ACHN (cell line): ENCODE results near the gene ADA.
A peak's percentile ranks its signal among the peaks of the same experiment; 100 is the strongest.
"Not testable (repeated sequence)": the region's sequence is repeated elsewhere in the genome, so short reads cannot be mapped to it uniquely, and the experiment has no call there.

Source experiments
- DNase-seq: peaks from one replicate; pipeline ENCODE4 v3.0.0-alpha.2; 2015
- in situ Hi-C: cut with HindIII; loops from 2 replicates; pipeline ENCODE4 v1.10.0; 2017; ENCODE audit warnings: low sequenced_read_pairs, low pct_ligation_motif_present, low pct_unique_long_range_greater_than_20kb

ADA gene

DNA sequence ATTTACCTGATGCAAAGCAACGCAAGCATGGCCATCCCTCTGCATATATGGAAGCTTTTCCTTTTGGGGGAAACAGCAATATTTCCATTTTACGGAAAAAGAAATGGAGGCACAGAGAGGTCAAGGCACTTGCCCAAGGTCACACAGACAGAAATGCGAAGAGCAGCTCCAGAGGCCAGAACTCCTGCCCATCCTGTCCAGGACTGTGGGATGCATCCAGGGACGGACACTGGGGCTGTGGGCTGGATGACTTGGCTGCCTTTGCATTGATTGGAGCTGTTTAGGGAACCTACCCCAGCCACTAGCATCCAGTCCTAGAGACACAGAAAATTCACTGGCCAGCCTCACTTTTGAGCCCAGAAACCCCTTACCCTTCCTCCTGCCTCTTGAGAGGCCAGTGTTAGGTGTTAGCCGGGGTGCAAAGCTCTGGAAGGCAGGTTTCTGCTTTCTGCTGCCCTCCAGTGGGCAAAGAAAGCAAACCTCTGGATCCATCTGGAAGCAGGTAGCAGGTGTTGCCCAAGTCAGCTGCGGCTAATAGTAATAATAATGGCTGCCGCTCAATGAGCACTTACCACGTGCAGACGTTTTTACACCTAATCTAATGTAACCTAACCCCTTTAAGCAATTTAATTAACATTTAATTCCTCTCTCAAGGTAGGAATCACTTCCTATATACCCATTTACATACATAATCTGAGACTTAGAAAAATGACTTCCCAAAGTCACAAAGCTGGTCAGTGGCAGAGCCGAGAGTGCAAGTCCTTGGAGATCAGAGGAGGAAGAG, 32.0 kb upstream of the ADA start:
- peak; percentile 69 for DNase-seq
- in situ Hi-C loops, result no loop called here

DNA sequence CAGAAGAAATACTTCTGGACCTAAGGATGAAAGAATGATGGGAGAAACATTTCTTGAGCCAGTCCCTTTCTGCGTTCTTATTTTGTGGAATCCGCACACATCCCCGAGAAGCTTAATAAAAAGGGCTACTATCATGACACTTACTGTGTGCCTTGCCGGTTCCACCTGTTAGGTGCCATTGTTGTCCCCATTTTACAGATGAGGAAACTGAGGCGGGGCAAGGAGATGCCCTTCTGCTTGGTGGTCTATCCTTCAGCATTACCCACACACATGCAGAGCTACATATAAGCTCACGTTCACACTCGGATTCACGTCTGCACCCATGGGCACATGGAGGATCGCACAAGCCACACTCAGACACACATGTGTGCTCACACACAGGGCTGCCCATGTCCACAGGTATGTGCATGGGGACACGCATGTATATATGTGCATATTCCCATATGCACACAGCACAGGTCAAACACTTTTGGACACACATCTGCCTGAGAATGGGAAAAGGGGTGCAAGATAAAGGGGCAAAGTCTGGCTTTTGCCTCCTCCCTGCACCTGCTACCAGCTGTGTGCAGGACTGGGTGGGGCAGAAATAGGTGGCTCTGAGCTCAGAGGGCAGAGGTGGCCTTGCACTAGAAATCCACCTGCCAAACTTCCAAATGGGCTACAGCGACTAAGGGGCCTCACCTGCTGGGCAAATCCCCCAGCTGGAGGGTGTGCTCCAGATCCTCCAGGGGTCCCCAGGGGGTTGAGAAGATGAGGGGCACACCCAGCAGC, 30.5 kb upstream of the ADA start:
- no peak for DNase-seq
- in situ Hi-C loops, result no loop called here

DNA sequence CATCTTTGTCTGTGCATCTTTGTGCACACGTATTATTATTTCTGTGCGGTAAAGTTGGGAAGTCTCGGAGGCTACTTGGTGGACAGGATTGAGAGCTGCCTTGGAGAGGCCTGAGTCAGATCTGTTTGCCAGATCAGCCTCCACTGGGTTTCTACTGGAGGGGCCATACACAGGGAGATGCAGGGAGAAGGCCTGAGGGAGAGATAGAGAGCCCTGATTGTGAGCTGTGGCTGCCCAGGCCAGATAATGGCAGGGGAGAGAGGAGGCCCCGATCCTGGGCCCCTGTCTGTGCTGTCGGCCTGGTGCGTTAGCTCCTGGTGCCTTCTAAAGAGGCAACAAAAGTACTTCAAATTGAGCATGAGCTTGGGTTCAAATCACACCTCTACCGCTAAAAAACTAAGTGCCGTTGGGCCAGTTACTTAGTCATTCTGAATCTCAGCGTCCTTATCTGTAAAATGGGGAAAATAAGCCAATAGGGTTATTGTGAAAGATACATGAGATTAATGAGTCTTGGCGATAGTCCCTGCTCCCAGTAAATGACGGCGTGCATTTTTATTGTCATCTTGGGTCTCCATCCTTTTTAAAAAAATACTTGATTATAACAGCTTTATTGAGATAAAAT, 27.6 kb upstream of the ADA start:
- DNase-seq, result no peak
- in situ Hi-C loops, result no loop called here

DNA sequence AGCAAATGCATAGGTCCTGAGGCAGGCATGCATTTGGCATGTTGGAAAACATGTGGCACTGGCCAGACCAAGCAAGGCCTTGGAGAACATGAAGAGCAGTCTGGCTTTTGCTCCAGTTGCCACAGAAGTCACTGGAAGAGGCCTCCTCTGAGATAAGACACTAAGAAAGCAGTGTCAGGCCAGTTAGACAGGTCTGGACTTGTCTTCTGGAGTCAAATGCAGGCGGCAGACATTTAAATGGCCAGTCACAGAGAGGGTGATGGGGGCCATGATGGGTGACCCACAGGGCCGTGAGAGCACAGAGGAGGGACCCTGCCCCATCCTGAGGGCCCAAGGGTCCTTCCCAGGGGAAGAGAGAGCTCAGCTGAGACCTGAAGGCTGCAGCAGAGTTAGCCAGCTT, 26.7 kb upstream of the ADA start:
- in situ Hi-C loops, result no loop called here
- DNase-seq, result no peak

DNA sequence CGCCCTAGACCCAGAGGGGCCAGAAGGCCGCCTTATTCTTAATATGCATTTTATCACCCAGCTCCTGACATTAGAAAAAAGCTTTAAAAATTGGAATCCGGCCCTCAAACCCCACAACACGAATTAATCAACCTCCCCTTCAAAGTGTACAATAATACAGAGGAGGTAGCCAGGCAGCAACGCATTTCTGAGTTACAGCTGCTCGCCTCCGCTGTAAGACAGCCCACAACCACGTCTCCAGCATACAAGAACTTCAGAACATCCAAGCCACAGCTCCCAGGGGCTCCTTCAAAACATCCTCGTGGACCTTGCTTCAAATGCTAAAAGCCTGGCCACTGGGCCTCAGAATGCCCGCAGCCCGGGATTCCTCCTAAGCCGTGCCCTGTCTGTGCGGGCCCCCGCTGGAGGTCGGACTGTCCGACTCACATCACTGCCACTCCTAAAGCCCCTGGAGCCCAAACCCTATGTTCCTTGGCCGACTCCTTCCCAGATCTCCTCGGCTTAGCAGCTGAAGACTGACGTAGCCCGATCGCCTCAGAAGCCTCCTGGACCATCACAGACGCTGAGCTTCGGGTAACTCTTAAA, 20.9 kb upstream of the ADA start:
- DNase-seq, in situ Hi-C loops: not testable (repeated sequence)

DNA sequence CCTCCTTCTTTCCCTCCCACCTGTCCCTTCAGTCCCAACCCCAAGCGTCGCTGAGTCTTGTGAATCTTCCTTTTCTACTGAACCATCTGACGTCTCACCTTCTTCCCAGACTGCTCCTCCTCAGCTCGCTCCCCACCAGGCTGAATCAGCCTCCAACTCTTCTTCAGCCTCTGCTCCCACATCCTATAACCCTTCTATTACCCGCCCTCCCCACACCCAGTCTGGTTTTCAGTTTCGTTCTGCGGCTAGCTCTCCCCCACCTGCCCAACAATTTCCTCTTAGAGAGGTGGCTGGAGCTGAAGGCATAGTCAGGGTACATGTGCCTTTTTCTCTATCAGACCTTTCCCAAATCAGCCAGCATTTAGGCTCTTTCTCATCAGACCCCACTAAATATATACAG, 20.0 kb upstream of the ADA start:
- DNase-seq, in situ Hi-C loops: not testable (repeated sequence)

DNA sequence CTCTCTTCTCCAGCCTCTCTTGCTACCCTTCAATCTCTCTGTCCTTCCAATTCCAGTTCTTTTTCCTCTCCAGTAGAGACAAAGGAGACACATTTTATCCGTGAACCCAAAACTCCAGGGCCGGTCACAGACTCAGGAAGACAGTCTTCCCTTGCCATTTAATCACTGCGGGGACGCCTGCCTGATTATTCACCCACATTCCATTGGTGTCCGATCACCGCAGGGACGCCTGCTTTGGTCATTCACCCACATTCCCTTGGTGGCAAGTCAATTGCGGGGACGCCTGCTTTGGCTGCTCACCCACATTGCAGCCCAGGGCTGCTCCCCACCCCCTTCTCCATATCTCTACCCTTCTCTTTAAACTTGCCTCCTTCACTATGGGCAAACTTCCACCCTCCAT, 19.4 kb upstream of the ADA start:
- in situ Hi-C loops, result not testable (repeated sequence)
- DNase-seq, result peak; percentile 55

DNA sequence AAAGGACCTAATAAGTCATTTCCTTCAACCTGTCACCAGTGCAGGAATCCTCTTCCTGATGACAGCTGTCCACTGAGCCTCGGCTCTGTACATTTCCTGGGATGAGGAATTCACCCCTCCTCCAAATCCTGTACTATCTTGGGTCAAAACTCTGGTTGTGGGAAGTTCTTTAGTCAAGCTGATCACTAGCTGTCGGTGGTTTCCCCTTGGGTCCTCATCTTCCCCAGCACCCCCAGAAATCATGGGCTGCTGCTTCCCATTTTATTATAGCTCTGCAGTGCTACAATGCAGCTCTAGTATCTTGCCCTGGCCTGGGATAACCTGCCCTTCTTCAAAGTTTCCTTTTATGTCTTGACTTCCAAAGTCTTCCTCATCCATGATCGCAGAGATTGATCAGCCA, 14.6 kb upstream of the ADA start:
- in situ Hi-C loops, result no loop called here
- no peak for DNase-seq

DNA sequence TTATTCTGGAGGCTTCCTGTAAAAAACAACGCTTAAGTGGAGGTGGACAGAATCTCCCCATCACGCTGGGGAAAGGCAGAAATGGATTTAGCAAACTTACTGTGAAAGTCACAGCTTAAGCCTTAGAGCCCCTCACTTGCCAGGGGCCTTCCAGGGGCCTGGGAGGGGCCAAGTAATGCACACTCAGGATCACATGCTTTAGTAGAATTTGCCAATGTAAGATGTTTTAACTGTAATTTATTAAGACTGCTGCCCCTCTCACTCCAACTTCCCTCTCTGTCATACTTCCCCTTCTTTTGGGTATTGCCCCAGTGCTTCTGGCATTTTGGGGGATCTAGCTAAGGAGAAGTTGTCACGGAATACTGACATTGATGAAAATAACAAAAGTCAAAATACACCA, 12.6 kb upstream of the ADA start:
- in situ Hi-C loops, result no loop called here
- DNase-seq, result no peak

DNA sequence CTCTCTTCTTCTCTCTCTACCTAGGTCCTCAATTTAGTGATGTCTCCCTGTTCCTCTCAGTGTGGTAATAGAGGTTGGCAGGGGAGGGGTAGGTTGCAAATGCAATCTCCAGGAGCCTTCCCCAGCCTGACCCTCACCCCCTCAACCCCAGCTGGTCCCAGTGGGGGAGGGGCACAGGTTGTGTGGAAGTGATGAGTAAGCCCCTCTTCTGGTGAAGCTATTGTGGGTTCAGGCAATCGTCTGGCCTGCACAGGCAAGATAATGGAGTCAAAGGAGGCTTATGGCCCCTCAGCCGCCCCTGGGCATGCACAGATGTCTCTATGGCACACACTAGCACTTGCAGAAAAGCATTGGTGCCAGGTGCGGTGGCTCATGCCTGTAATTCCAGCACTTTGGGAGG, 10.8 kb upstream of the ADA start:
- in situ Hi-C loops, result no loop called here
- DNase-seq, result no peak

DNA sequence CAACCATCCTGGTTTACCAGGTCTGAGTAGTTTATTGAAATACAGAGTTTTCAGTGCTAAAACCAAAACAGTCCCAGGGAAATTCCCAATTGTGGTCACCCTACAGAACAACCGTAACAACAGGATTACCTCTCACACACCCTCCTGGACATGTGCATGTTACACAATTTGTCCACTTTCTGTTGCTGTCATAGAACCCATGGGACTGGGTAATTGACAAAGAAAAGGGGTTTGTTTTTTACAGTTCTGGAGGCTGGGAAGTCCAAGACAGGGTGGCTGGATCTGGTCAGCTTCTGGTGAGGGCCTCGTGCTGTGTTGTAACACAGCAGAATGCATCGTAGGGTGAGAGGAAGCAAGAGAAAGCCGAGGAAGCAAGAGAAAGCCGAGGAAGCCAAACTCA, 9.1 kb upstream of the ADA start:
- no peak for DNase-seq

DNA sequence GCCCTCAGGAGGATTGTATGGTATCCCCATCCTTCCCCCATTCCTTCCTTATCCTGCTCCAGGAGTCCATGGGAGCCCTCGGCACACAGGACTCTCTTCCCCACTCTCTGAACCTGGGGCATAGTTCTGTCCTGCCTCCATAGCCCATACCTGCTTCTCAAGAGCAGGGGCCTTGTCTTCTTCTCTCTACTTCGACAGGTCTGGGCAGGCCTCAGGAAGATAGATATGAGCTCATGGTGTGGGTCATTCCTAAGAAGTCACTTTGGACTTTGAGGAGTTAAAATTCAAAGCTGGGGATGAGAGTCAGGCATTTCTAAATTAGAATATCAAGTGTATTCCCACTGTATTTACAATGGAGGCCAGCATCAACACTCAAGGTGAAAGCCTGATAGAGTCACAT, 8.4 kb upstream of the ADA start:
- DNase-seq, result no peak
- in situ Hi-C loops, result no loop called here

More for the DNA sequence above, 9.1 kb upstream of the ADA start:
- in situ Hi-C loops, result no loop called here

DNA sequence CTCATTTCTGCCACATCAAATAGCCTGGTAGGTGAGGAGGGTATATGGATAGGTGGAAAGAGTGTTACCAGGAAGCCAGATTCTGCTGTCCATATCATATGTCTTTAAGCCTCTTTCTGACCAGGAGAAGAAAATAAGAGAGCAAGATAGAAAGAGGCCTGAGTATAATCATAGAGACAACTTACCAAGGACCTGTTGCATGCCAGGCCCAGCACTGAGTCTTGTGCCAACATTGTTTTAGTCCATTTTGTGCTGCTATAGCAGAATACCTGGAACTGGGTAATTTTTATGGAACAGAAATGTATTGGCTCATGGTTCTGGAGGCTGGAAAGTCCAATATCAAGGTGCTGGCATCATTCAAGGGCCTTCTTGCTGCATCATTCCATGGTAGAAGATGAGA, 7.3 kb upstream of the ADA start:
- no peak for DNase-seq
- in situ Hi-C loops, result no loop called here

DNA sequence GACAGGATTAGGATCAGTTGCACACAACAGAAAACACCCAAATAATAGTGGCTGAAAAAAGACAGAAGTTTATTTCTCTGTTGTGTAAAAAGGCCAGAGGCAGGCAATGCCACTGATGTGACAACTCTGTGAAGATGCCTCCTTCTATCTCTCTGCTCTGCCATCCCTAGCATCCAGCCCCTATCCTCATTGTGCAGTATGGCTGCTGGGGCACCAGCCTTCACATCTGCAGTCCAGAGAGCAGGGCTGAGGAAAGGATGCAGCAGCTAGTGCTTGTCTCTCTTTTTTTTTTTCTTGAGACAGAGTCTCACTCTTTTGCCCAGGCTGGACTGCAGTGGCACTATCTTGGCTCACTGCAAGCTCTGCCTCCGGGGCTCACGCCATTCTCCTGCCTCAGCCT, 6.4 kb upstream of the ADA start:
- in situ Hi-C loops, result no loop called here
- DNase-seq, result no peak

DNA sequence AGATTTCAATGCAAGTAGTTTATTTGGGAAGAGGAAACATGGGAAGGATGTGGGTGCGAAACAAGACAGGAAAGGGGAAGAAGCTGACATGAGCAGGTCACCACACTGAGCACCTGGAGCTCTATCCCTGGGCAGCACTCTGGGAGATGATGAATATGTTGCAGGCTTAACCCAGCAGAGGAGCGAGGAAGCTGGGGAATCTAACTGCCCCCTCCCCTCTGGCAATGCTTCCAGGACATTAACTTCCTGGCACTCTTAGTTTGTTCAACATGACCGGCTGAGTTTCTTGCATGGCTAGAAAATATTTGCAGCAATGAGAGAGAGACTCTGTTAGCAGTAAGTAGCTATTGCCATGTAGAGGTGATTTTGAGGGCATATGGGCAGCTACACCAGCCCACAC, 4.9 kb upstream of the ADA start:
- in situ Hi-C loops, result no loop called here
- no peak for DNase-seq

DNA sequence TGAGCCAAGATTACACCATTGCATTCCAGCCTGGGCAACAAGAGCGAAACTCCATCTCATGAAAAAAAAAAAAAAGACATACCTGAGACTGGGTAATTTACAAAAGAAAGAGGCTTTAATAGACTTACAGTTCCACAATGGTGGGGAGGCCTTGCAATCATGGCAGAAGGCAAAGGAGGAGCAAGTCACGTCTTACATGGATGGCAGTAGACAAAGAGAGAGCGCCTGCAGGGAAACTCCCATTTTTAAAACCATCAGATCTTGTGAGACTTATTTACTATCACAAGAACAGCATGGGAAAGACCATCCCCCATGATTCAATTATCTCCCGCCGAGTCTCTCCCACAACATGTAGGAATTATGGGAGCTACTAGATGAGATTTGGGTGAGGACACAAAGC, 2.7 kb upstream of the ADA start:
- DNase-seq, in situ Hi-C loops: not testable (repeated sequence)

DNA sequence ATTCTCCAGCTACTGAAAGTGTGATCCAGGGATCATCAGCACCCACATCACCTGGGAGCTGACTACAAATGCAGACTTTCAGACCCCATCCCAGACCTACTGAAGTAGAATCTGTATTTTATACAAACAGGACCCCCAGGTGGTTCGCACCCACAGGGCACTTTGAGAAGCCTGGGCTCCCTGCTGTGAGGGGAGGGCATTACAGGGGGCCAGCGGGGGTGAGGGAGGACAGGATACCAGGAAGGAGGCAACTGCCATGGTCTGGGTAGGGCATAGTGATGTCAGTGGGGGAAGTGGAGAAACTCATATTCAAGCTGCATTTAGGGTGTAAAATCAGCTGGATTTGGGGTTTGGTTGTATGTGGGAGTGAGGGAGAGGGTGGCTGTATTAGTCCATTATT, 2.0 kb upstream of the ADA start:
- no peak for DNase-seq
- in situ Hi-C loops, result no loop called here

DNA sequence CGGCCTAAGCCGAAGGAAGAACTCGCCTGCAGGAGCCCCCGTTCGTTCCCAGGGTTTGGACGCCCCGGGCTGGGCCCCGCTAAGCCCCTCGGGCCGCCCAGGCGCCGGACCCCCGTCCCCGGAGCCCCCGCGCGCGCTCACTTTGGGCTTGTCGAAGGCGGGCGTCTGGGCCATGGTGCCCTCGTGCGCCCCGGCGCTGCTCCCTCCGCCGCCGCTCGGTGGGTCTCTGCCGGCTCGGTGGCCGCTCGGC, 140 bp downstream of the ADA start:
- in situ Hi-C loops, result no loop called here
- no peak for DNase-seq

DNA sequence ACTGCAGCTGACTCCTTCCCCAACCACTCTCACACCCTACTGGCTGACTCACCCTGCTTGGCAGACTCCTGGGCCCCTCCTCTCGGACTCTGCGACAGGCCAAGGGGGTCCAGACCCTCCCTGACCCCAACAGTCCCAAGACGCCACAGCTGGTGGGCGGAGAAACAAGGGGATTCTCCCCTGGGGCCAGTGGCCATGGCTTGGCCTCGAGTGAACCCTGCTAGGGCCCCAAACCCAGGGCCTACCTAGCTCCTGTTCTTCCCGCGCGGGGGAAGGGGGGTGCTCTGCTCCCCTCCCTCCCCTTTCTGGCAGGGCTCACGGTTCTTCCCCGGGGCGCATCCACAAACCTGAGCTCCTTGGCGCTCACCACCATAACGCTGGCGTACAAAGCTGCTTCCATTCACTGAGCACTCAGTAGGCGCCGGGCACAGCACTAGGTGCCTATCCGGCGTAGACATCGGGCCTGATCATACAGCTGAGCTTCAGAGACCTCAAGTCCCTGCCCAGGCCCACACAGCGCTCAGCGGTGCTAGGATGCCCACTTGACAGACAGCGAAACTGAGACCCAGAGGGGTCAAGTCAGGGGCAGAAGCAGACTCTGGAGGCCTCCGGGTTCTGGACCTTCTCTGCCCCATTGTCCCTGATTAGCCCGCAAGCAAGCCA, 597 bp downstream of the ADA start:
- in situ Hi-C loops, result no loop called here

More for the DNA sequence above, 597 bp downstream of the ADA start:
- no peak for DNase-seq
